Natural killer cell (primary cell): Measurements from ENCODE around the gene LYVE1. TPM values are rescaled to one million over a fixed set of nuclear protein-coding genes. Genes with fewer than 3 reads are reported as not detected.

ENCODE experiments used
- ATAC-seq, 3 donors: fragments of 150-1000 bp in 2 of 3; fragments of 200-7000 bp in 1 of 3; cut with Tn5 transposase; 1 replicate in 1 of 3; 2 replicates in 2 of 3; pipeline ENCODE4 v1.10.0; 2021; ENCODE audit warnings: mild to moderate bottlenecking in 2 of 3, moderate library complexity in 2 of 3
- DNase-seq, 2 donors: peaks; one replicate each; pipeline versions ENCODE4 v3.0.0 to v3.0.0-alpha.2; 2013 to 2021; ENCODE audit warnings: mixed read lengths in 1 of 2
- H3K27ac ChIP-seq: one replicate; pipeline ENCODE4 v1.5.1; 2013; ENCODE audit warnings: mild to moderate bottlenecking, low read length
- H3K27me3 ChIP-seq: one replicate; pipeline ENCODE4 v1.6.1; 2013; ENCODE audit warnings: low read length; ENCODE audit not compliant: control insufficient read depth, insufficient read depth
- H3K36me3 ChIP-seq: one replicate; pipeline ENCODE4 v1.6.1; 2013; ENCODE audit warnings: low read length; ENCODE audit not compliant: control insufficient read depth, insufficient read depth
- H3K4me1 ChIP-seq: one replicate; pipeline ENCODE4 v1.6.1; 2013; ENCODE audit warnings: low read length; ENCODE audit not compliant: control insufficient read depth, insufficient read depth
- H3K4me3 ChIP-seq: one replicate; pipeline ENCODE4 v1.5.1; 2013; ENCODE audit warnings: low read length
- H3K9me3 ChIP-seq: one replicate; pipeline ENCODE4 v1.6.1; 2013; ENCODE audit warnings: low read length; ENCODE audit not compliant: control insufficient read depth, insufficient read depth
- H3K27ac Mint-ChIP-seq, 2 donors: one replicate each; pipeline ENCODE4 v1.8.0; 2022; ENCODE audit warnings: mild to moderate bottlenecking in 2 of 2, mixed read lengths in 2 of 2, moderate library complexity in 1 of 2
- H3K27me3 Mint-ChIP-seq, 2 donors: one replicate each; pipeline ENCODE4 v1.8.0; 2022; ENCODE audit warnings: low read depth in 2 of 2, mixed read lengths in 2 of 2
- H3K36me3 Mint-ChIP-seq: one replicate; pipeline ENCODE4 v1.8.0; 2022; ENCODE audit warnings: mixed read lengths
- H3K4me1 Mint-ChIP-seq, 2 donors: one replicate each; pipeline ENCODE4 v1.8.0; 2022; ENCODE audit warnings: mixed read lengths in 2 of 2
- H3K4me3 Mint-ChIP-seq: one replicate; pipeline ENCODE4 v1.8.0; 2022; ENCODE audit warnings: mild to moderate bottlenecking, moderate library complexity, mixed read lengths
- H3K9me3 Mint-ChIP-seq, 2 donors: one replicate each; pipeline ENCODE4 v1.8.0; 2022; ENCODE audit warnings: mixed read lengths in 2 of 2
- CTCF ChIP-seq: fragments of 200-600 bp; IDR thresholded peaks from one replicate; pipeline ENCODE4 v1.8.0; 2022; ENCODE audit warnings: antibody characterized with exemption
- WGBS: methylation state at CpG from one replicate; pipeline ENCODE4 v1.1.7; 2013; ENCODE audit warnings: missing lambda C conversion rate; ENCODE audit not compliant: insufficient coverage; 5-methylcytosine and 5-hydroxymethylcytosine counted together
- intact Hi-C: fragments of 100-400 bp; cut with micrococcal nuclease; formaldehyde crosslinking; loops from one replicate; pipeline ENCODE4 v1.14.2; 2022
- total RNA-seq, 4 donors: library from RNA; stranded (reverse); fragments of 120-200 nt in 1 of 4; gene quantifications; one replicate each; pipeline versions ENCODE4 v1.2.3 to v1.2.4, GENCODE V29; 2013 to 2022

The LYVE1 gene
- total RNA-seq, 3 donors from 2014 or later (not counting 1 experiment from before 2014, with no cell fraction given) = not detected

- DNase-seq = no peak
- H3K9me3 Mint-ChIP-seq = no peaks in the 10 kb centered on the region
- intact Hi-C loops = no loop called here
- ATAC-seq = no peak
- H3K9me3 ChIP-seq = no peaks in the 10 kb centered on the region
- WGBS = 87% methylated on average over 3 of the region's 3 CpGs
- H3K27me3 ChIP-seq = peaks cover 4% of the 10 kb centered on the region
- peak overlapping the region; percentile 39 for H3K27ac ChIP-seq
- no peak overlapping the region for H3K4me3 Mint-ChIP-seq
- H3K27me3 Mint-ChIP-seq = peaks cover 24 to 25% of the 10 kb centered on the region in 2 donors
- no peak for TF ChIP-seq CTCF
- H3K27ac Mint-ChIP-seq = no peak overlapping the region
- no peaks in the 10 kb centered on the region for H3K36me3 ChIP-seq
- peaks cover 12 to 20% of the 10 kb centered on the region in 2 donors for H3K4me1 Mint-ChIP-seq
- H3K4me3 ChIP-seq = no peak overlapping the region
- H3K36me3 Mint-ChIP-seq = no peaks in the 10 kb centered on the region
- H3K4me1 ChIP-seq = peaks cover 31% of the 10 kb centered on the region
These were observed 41.2 kb upstream of the LYVE1 start for GRCh38 chr11:10609636-10610035.

GRCh38 chr11:10608584-10608983 lies 40.1 kb upstream of the LYVE1 start:
- H3K9me3 ChIP-seq = no peaks in the 10 kb centered on the region
- TF ChIP-seq CTCF = no peak
- Mint-ChIP-seq H3K4me1 (peaks cover 12 to 20% of the 10 kb centered on the region in 2 donors), H3K27ac (no peak overlapping the region), H3K9me3 (no peaks in the 10 kb centered on the region), H3K4me3 (no peak overlapping the region), H3K36me3 (no peaks in the 10 kb centered on the region), H3K27me3 (peaks cover 18 to 25% of the 10 kb centered on the region in 2 donors)
- no peak for DNase-seq
- H3K27ac ChIP-seq = peak overlapping the region; percentile 67
- ATAC-seq = no peak
- H3K4me3 ChIP-seq = no peak overlapping the region
- intact Hi-C loops = no loop called here
- peaks cover 41% of the 10 kb centered on the region for H3K4me1 ChIP-seq
- no peaks in the 10 kb centered on the region for H3K36me3 ChIP-seq
- peaks cover 4% of the 10 kb centered on the region for H3K27me3 ChIP-seq

- DNase-seq = no peak
- H3K4me1 Mint-ChIP-seq = peaks cover 12 to 20% of the 10 kb centered on the region in 2 donors
- no peak overlapping the region for H3K27ac Mint-ChIP-seq
- H3K27me3 Mint-ChIP-seq = peaks cover 12 to 19% of the 10 kb centered on the region in 2 donors
- no peak for TF ChIP-seq CTCF
- Histone ChIP-seq H3K36me3 (no peaks in the 10 kb centered on the region), H3K27ac (peak overlapping the region; percentile 67), H3K27me3 (peaks cover 4% of the 10 kb centered on the region), H3K4me3 (no peak overlapping the region), H3K9me3 (no peaks in the 10 kb centered on the region), H3K4me1 (peaks cover 41% of the 10 kb centered on the region)
- H3K36me3 Mint-ChIP-seq = no peaks in the 10 kb centered on the region
- no peaks in the 10 kb centered on the region for H3K9me3 Mint-ChIP-seq
- intact Hi-C loops = no loop called here
- no peak overlapping the region for H3K4me3 Mint-ChIP-seq
- ATAC-seq = peak in 1 of 3 donors; percentile 24
- 24% methylated on average over 6 of the region's 6 CpGs for WGBS
These were observed 39.1 kb upstream of the LYVE1 start for GRCh38 chr11:10607462-10608132.
